ENCODE measurements around the gene KIRREL3.

KIRREL3 gene

DNA sequence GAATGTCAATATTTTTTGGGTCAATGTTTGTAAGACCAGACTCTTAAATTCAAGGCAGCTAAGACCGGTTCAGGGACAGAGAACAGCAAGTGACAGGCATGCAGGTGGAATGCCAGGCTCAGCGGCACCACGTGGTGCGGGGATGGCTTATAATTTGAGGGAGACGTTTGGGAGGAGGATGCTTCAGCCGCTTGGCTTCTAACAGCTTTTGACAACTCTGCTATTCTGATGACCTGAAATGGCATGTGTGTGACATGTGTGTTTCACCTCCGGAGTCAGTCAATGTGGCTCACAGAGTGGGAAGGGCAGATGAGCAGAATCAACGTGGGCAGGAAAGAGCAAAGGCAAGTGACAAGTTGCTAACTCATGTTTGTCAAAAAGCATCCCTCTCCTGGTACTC is 228.3 kb downstream of the KIRREL3 start:
- no peak for TF ChIP-seq CTCF (IDR thresholded peaks at IDR 0.05; ENCODE audit: insufficient read depth, low read depth, low read length, missing control alignments)
- no peak overlapping the region for H3K4me3 ChIP-seq (ENCODE audit: low read length)
- DNase-seq (ENCODE audit: low read depth), result no peak

- DNase-seq (ENCODE audit: low read depth), result no peak
- no peak for TF ChIP-seq CTCF (IDR thresholded peaks at IDR 0.05; ENCODE audit: insufficient read depth, low read depth, low read length, missing control alignments)
- H3K4me3 ChIP-seq (ENCODE audit: low read length), result no peak overlapping the region
Measured at GRCh38 chr11:126768702-126769101, 231.9 kb downstream of the KIRREL3 start.

GRCh38 chr11:126766440-126766839 is 234.1 kb downstream of the KIRREL3 start:
- no peak for DNase-seq (ENCODE audit: low read depth)
- no peak for TF ChIP-seq CTCF (IDR thresholded peaks at IDR 0.05; ENCODE audit: insufficient read depth, low read depth, low read length, missing control alignments)

DNA sequence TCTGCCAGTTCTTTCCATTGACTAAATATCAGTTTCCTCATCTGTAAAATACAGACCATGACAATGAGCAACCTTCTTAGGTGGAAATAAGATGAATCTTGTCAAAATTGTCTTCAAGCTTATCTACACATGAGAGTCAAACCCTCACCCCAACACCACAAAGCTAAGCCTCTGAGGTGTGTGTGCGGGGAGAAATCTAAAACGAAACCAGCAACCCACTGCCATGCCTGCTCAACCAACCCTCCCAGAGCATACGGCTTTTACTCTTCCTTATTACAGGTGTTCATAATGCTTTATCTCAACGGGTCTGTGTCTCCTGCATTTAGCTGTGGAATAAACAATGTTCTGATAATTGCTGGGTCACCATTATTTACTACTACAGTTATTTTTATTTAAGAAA is 235.4 kb downstream of the KIRREL3 start:
- DNase-seq (ENCODE audit: low read depth), result no peak
- TF ChIP-seq CTCF (IDR thresholded peaks at IDR 0.05; ENCODE audit: insufficient read depth, low read depth, low read length, missing control alignments), result no peak
- H3K4me3 ChIP-seq (ENCODE audit: low read length), result no peak overlapping the region

More at GRCh38 chr11:126766440-126766839, 234.1 kb downstream of the KIRREL3 start:
- no peak overlapping the region for H3K4me3 ChIP-seq (ENCODE audit: low read length)

DNA sequence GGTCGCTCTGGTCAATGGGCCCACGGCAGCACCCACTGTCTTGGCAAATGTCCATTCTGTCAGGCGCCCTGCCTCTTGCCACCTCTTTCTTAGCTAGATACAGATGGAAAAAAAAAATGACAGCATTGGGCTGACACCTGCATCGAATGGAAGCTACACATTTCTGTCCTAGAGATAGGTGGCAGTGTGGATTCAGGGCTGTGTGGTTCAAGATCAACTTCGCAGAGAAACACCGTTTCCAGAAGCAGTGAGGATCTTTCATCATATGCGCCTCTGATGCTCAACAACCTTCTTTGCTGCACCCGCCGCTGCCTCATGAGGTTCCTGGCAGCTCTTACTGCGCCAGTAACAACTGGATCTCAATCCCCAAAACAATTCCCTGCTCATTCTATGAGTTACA is 236.3 kb downstream of the KIRREL3 start:
- DNase-seq (ENCODE audit: low read depth), result no peak
- no peak for TF ChIP-seq CTCF (IDR thresholded peaks at IDR 0.05; ENCODE audit: insufficient read depth, low read depth, low read length, missing control alignments)

GRCh38 chr11:126756855-126757254 is 243.7 kb downstream of the KIRREL3 start:
- TF ChIP-seq CTCF (IDR thresholded peaks at IDR 0.05; ENCODE audit: insufficient read depth, low read depth, low read length, missing control alignments), result no peak
- no peak overlapping the region for H3K4me3 ChIP-seq (ENCODE audit: low read length)
- DNase-seq (ENCODE audit: low read depth), result no peak

More for the DNA sequence above, 236.3 kb downstream of the KIRREL3 start:
- no peak overlapping the region for H3K4me3 ChIP-seq (ENCODE audit: low read length)

- no peak overlapping the region for H3K4me3 ChIP-seq (ENCODE audit: low read length)
- TF ChIP-seq CTCF (IDR thresholded peaks at IDR 0.05; ENCODE audit: insufficient read depth, low read depth, low read length, missing control alignments), result no peak
- no peak for DNase-seq (ENCODE audit: low read depth)
Measured at GRCh38 chr11:126756421-126756820, 244.1 kb downstream of the KIRREL3 start.

All from epithelial cell of esophagus (primary cell).